Heart right ventricle (tissue), 16 donors: ENCODE data around the gene TGFB1I1. TPM values are rescaled to one million over a fixed set of nuclear protein-coding genes. Genes with fewer than 3 reads are reported as not detected.
A peak's percentile ranks its signal among the peaks of the same experiment; 100 is the strongest.

Source experiments
- ATAC-seq, 8 donors: fragments of 200-7000 bp; cut with Tn5 transposase; one replicate each; pipeline ENCODE4 v1.9.1; 2020; ENCODE audit warnings: mild to moderate bottlenecking in 8 of 8, moderate library complexity in 8 of 8, moderate number of reproducible peaks in 1 of 8
- DNase-seq, 2 donors: peaks; one replicate each; pipeline ENCODE4 v3.0.0-alpha.2; 2020
- H3K27ac ChIP-seq, 10 donors: fragments of 200-600 bp; sonication (generic) in 2 of 10; one replicate each; pipeline versions ENCODE4 v1.5.0 to v1.8.0; 2020 to 2022; ENCODE audit warnings: mild to moderate bottlenecking in 3 of 10
- H3K27me3 ChIP-seq, 7 donors: fragments of 200-600 bp; one replicate each; pipeline ENCODE4 v1.8.0; 2021 to 2022; ENCODE audit warnings: mild to moderate bottlenecking in 2 of 7
- H3K36me3 ChIP-seq, 9 donors: fragments of 200-600 bp; sonication (generic) in 1 of 9; one replicate each; pipeline versions ENCODE4 v1.5.0 to v1.8.0; 2020 to 2022; ENCODE audit warnings: mild to moderate bottlenecking in 2 of 9
- H3K4me1 ChIP-seq, 9 donors: fragments of 200-600 bp; sonication (generic) in 1 of 9; one replicate each; pipeline versions ENCODE4 v1.5.0 to v1.8.0; 2020 to 2022; ENCODE audit warnings: mild to moderate bottlenecking in 4 of 9
- H3K4me3 ChIP-seq, 10 donors: fragments of 200-600 bp; sonication (generic) in 2 of 10; one replicate each; pipeline versions ENCODE4 v1.5.0 to v1.8.0; 2020 to 2022; ENCODE audit warnings: mild to moderate bottlenecking in 7 of 10, moderate library complexity in 2 of 10
- H3K9me3 ChIP-seq, 11 donors: fragments of 200-600 bp in 10 of 11; sonication (generic) in 2 of 11; one replicate each; pipeline versions ENCODE4 v1.5.0 to v1.8.0; 2013 to 2022; ENCODE audit warnings: mild to moderate bottlenecking in 2 of 11, control low read depth in 1 of 11, moderate library complexity in 1 of 11
- WGBS, 2 donors: extraction: QIAGEN DNeasy Blood & Tissue Kit; methylation state at CpG; one replicate each; pipeline ENCODE4 v1.1.7; 2013; ENCODE audit warnings: inconsistent platforms in 1 of 2; 5-methylcytosine and 5-hydroxymethylcytosine counted together
- intact Hi-C, 10 donors: fragments of 100-400 bp; cut with DNase I; formaldehyde crosslinking; loops; one replicate each; pipeline versions ENCODE4 v1.11.1 to v1.14.2; 2022
- polyA plus RNA-seq, 2 donors: library from polyadenylated mRNA; stranded (reverse); fragments of 200-250 nt; gene quantifications; one replicate each; pipeline ENCODE4 v1.2.3, GENCODE V29; 2013
- total RNA-seq, 10 donors: library from RNA; stranded (reverse); fragmentation: NEBNext Ultra II Directional in 3 of 10; extraction: Animal tissue kit (Norgen Biotek cat#: 25700) in 3 of 10; gene quantifications; one replicate each; pipeline versions ENCODE4 v1.2.1 to v1.2.4, GENCODE V29; 2021 to 2023
- TF ChIP-seq, protein P1 (sequence below), 9 donors: fragments of 200-600 bp; sonication (generic) in 2 of 9; IDR thresholded peaks; one replicate each; pipeline versions ENCODE4 v1.5.0 to v1.8.0; 2021 to 2022; ENCODE audit warnings: antibody characterized with exemption in 9 of 9, mild to moderate bottlenecking in 5 of 9, moderate library complexity in 1 of 9
- donor health status: Arrhythmogenic right ventricular cardiomyopathy.
- donor health status: ischemic (EF 13 %, LVEDD 7.1; RV severe dilation, severe dysfunction).
- donor health status: healthy with polysubstance abuse.
- donor health status: DM: no; HTN: yes; CAD: no.
- donor health status: DM: no; HTN: no; CAD: no.
- donor health status: ischemic (EF 25% LVEDD 6.9; RV normal size, moderate dysfunction).
- donor health status: ischemic (EF 25% LVEDD 5.7; RV mildly dilated, moderate dysfunction).
- donor health status: healthy.
- donor health status: DM: yes; HTN: yes; CAD: no.
- donor health status: Ischemic cardiomyopathy.
- donor health status: ischemic (EF 35%, LVEDD 5.7; RV mildly dilated, moderate dysfunction).
- donor health status: nonischemic (EF 11% LVEDD 7.7; RV severe dilation, severe dysfunction).
- donor health status: DM: yes; HTN: yes; CAD: no.
- donor health status: PGD.
- donor health status: ischemic (EF 29% LVEDD 5.4; RV normal size, mild dysfunction).
- donor health status: nonischemic (EF 23%, LVEDD 6.1; RV moderate dilation, normal function).

Gene TGFB1I1
- total and polyA plus RNA-seq, 12 donors, result 11.3 to 43.0 (median 18.1) TPM

DNA sequence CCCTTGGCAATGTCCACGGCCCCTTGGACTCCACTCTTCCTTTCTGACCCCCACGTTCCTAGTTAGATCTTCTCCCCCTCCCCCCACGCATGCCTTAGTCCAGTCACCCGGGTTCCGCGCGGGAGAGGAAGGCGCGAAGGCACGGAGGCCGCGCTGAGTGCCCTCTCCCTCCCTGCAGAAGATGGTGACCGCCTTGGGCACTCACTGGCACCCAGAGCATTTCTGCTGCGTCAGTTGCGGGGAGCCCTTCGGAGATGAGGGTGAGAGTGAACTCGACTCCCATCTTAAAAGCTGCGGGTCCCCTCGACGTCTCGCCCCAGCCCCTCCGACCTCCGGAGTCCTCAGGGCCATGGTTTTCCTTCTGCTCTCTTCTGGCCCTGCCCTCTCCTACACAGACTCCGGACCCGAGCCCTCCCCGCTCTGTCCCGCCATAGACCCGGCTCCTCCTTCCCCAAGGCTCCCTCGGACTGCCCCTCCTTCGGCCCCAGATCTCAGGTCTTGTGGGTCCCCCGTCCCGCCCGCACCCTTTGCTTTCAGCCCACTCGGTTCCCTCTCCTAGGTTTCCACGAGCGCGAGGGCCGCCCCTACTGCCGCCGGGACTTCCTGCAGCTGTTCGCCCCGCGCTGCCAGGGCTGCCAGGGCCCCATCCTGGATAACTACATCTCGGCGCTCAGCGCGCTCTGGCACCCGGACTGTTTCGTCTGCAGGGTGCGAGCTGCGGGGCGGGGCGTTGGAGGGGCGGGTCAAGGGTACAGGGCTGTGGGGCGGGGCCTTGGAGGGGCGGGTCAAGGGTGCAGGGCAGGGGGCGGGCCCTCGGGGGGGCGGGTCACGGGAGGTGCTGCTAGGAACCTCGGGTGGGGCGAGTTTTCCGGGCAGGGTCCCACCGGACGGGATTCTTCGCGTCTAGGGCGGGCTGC, 4.6 kb downstream of the TGFB1I1 start:
- intact Hi-C loops, result no loop called here
- Histone ChIP-seq H3K36me3 (peaks cover 0 to 54% (median 24%) of the 10 kb centered on the region in 9 donors), H3K4me3 (peak overlapping the region in 6 of 10 donors; percentile 12 to 54 (median 18)), H3K27me3 (peaks cover 0 to 21% (median 0%) of the 10 kb centered on the region in 7 donors), H3K27ac (peak overlapping the region in 1 of 10 donors; percentile 40), H3K4me1 (peaks cover 4 to 39% (median 17%) of the 10 kb centered on the region in 9 donors), H3K9me3 (no peaks in the 10 kb centered on the region)
- TF ChIP-seq, protein P1, sequence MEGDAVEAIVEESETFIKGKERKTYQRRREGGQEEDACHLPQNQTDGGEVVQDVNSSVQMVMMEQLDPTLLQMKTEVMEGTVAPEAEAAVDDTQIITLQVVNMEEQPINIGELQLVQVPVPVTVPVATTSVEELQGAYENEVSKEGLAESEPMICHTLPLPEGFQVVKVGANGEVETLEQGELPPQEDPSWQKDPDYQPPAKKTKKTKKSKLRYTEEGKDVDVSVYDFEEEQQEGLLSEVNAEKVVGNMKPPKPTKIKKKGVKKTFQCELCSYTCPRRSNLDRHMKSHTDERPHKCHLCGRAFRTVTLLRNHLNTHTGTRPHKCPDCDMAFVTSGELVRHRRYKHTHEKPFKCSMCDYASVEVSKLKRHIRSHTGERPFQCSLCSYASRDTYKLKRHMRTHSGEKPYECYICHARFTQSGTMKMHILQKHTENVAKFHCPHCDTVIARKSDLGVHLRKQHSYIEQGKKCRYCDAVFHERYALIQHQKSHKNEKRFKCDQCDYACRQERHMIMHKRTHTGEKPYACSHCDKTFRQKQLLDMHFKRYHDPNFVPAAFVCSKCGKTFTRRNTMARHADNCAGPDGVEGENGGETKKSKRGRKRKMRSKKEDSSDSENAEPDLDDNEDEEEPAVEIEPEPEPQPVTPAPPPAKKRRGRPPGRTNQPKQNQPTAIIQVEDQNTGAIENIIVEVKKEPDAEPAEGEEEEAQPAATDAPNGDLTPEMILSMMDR (IDR thresholded peaks at IDR 0.05), result no peak
- DNase-seq, result peak; percentile 53 to 76
- peak in 3 of 8 donors; percentile 9 to 14 (median 14) for ATAC-seq
- 75 to 77% methylated on average over 62 to 68 of the region's 68 CpGs for WGBS, 2 donors

DNA sequence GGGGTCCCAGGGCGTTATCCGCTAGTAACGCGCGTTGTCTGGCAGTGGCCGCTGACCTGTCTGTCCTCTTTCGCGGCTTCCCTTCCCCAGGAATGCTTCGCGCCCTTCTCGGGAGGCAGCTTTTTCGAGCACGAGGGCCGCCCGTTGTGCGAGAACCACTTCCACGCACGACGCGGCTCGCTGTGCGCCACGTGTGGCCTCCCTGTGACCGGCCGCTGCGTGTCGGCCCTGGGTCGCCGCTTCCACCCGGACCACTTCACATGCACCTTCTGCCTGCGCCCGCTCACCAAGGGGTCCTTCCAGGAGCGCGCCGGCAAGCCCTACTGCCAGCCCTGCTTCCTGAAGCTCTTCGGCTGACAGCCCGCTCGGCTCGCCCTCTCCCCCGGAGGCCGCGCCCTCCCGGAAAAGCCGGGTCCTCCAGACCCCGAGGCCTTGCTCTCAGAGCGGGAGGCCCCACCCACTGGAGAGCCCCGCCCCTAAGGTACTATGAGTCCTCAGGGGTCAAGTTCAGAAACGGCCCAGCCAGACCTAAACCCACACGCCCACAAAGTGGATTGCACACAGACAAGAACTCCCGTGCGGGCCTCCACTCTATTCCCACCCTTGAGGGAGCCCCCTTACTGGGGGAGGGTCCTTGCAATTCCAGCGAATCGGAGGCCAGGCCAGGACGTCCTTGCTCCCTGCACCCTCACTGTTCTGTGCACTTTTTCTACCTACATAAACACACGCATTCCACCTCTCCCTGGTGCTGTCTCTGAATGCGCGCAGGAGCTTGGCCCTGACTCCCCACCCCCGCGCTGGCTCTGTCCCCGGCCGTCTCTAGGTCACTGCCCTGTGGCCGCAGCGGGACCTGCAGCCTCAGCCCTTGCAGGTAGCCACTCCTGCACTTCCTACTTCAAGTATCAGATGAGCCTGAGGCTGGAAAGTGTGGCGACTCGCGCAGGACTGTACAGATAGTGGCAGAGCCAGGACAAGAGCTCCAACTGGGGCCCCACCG, 5.6 kb downstream of the TGFB1I1 start:
- Histone ChIP-seq H3K9me3 (no peaks in the 10 kb centered on the region), H3K4me1 (peaks cover under 1 to 33% (median 14%) of the 10 kb centered on the region in 9 donors), H3K36me3 (peaks cover 0 to 54% (median 24%) of the 10 kb centered on the region in 9 donors), H3K27me3 (peaks cover 0 to 12% (median 0%) of the 10 kb centered on the region in 7 donors), H3K27ac (peak overlapping the region in 1 of 10 donors; percentile 38), H3K4me3 (peak overlapping the region in 5 of 10 donors; percentile 15 to 54 (median 20))
- intact Hi-C loops, result no loop called here
- DNase-seq (no peak), ATAC-seq (no peak)
- 76 to 83% methylated on average over 67 of the region's 67 CpGs for WGBS, 2 donors
- TF ChIP-seq, protein P1 (IDR thresholded peaks at IDR 0.05), result no peak

DNA sequence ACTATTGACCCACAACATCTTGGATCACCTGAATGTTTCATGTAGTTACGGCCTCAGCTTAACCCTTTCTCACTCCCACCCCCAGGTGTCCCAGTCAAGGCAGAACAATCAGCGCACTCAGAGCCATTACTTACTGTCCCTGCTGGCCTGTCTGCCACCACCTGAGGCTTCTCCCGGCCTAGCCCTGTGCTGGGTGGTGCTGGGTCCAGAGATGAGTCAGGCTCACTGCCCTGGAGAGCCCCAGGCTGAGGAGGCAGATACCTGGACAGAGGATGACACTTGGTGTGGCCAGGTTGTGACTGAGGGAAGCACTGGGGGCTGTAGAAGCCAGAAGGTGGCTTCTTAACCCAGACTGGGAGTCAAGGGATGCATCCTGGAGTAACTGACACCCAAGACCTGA, 7.0 kb downstream of the TGFB1I1 start:
- peaks cover 0 to 23% (median 9%) of the 10 kb centered on the region in 9 donors for H3K4me1 ChIP-seq
- TF ChIP-seq, protein P1 (IDR thresholded peaks at IDR 0.05), result no peak
- no peak overlapping the region for H3K27ac ChIP-seq
- ATAC-seq (no peak), DNase-seq (no peak)
- intact Hi-C loops, result no loop called here
- peaks cover 0 to 46% (median 21%) of the 10 kb centered on the region in 9 donors for H3K36me3 ChIP-seq
- peaks cover 0 to 5% (median 0%) of the 10 kb centered on the region in 7 donors for H3K27me3 ChIP-seq
- no peak overlapping the region for H3K4me3 ChIP-seq
- WGBS, 2 donors, result 88 to 90% methylated on average over 3 of the region's 3 CpGs
- H3K9me3 ChIP-seq, result no peaks in the 10 kb centered on the region
